HepG2 (cell line): ENCODE data around the gene C1QTNF5. TPM values are rescaled to one million over a fixed set of nuclear protein-coding genes. Genes with fewer than 3 reads are reported as not detected.

ENCODE experiments used
- CSRNP2 ChIP-seq: sonication (generic); formaldehyde crosslinking; conservative IDR thresholded peaks from 2 replicates; pipeline ENCODE4 v1.8.0; 2022; ENCODE audit warnings: low read depth, missing genetic modification reagents
- ERF ChIP-seq: IDR thresholded peaks from 2 replicates; pipeline ENCODE4 v1.6.1; 2018; ENCODE audit warnings: missing biosample characterization, missing genetic modification reagents
- FOXM1 ChIP-seq: sonication (generic); formaldehyde crosslinking; IDR thresholded peaks from 2 replicates; pipeline ENCODE4 v1.5.0; 2020; ENCODE audit warnings: missing genetic modification reagents
- HMG20B ChIP-seq: conservative IDR thresholded peaks from 2 replicates; pipeline ENCODE4 v1.6.1; 2016; ENCODE audit warnings: missing genetic modification reagents, missing compliant biosample characterization
- HMGXB3 ChIP-seq: sonication (generic); formaldehyde crosslinking; IDR thresholded peaks from 2 replicates; pipeline ENCODE4 v1.4.0; 2020; ENCODE audit warnings: missing genetic modification reagents, borderline replicate concordance
- PHF20 ChIP-seq: sonication (generic); formaldehyde crosslinking; IDR thresholded peaks from 2 replicates; pipeline ENCODE4 v1.5.0; 2020; ENCODE audit warnings: mild to moderate bottlenecking, missing genetic modification reagents
- POLR2G ChIP-seq: fragments of 200-400 bp; formaldehyde crosslinking; IDR thresholded peaks from 2 replicates; pipeline ENCODE4 v1.6.1; 2018; ENCODE audit warnings: mild to moderate bottlenecking, low read depth, low read length, moderate library complexity
- SMAD3 ChIP-seq: sonication (generic); formaldehyde crosslinking; IDR thresholded peaks from 2 replicates; pipeline ENCODE4 v1.4.0; 2020; ENCODE audit warnings: missing genetic modification reagents
- ZC3H4 ChIP-seq: sonication (generic); formaldehyde crosslinking; IDR thresholded peaks from 2 replicates; pipeline ENCODE4 v1.4.0; 2020; ENCODE audit warnings: missing genetic modification reagents, borderline replicate concordance
- ZHX1 ChIP-seq: sonication (generic); formaldehyde crosslinking; IDR thresholded peaks from 2 replicates; pipeline ENCODE4 v1.8.1; 2022; ENCODE audit warnings: low read depth, mild to moderate bottlenecking, missing genetic modification reagents
- ZNF20 ChIP-seq: sonication (generic); formaldehyde crosslinking; IDR thresholded peaks from 2 replicates; pipeline ENCODE4 v1.4.0; 2020; ENCODE audit warnings: mild to moderate bottlenecking, moderate library complexity, missing genetic modification reagents
- ZNF264 ChIP-seq: sonication (generic); formaldehyde crosslinking; IDR thresholded peaks from 2 replicates; pipeline ENCODE4 v1.4.0; 2020; ENCODE audit warnings: missing genetic modification reagents
- ZNF343 ChIP-seq: sonication (generic); formaldehyde crosslinking; IDR thresholded peaks from 2 replicates; pipeline ENCODE4 v1.4.0; 2020; ENCODE audit warnings: mild to moderate bottlenecking, missing genetic modification reagents
- ZNF367 ChIP-seq: sonication (generic); formaldehyde crosslinking; IDR thresholded peaks from 2 replicates; pipeline ENCODE4 v1.4.0; 2020; ENCODE audit warnings: missing genetic modification reagents, borderline replicate concordance
- ZNF800 ChIP-seq: sonication (generic); formaldehyde crosslinking; IDR thresholded peaks from 2 replicates; pipeline ENCODE4 v1.4.0; 2020; ENCODE audit warnings: missing genetic modification reagents
- polyA plus RNA-seq, 8 experiments: library from polyadenylated mRNA; depleted of rRNA in 3 of 8; stranded (reverse) in 7 of 8; unstranded in 1 of 8; fragments of >200 nt; fragmentation: Illumina TruSeq in 4 of 8; extraction: Trizol in 4 of 8; gene quantifications; 2 replicates each; pipeline versions ENCODE4 v1.2.1 to v1.2.3, GENCODE V29; 2011 to 2016; ENCODE audit warnings: low read depth in 4 of 8, missing spikeins in 1 of 8, mixed read lengths in 1 of 8; ENCODE audit not compliant: insufficient read depth in 1 of 8
- total RNA-seq, 5 experiments: library from RNA; depleted of rRNA; stranded (reverse); fragments of >200 nt; fragmentation: Illumina TruSeq; extraction: Trizol; gene quantifications; 2 replicates each; pipeline ENCODE4 v1.2.3, GENCODE V29; 2016; ENCODE audit warnings: low read depth in 1 of 5

The C1QTNF5 gene
- total and polyA plus RNA-seq, 2 of the 13 experiments (the other 11 are each of a cell fraction or from before 2014, with no cell fraction given), result 0.86 to 1.2 TPM

- TF ChIP-seq ZHX1, result no peak
- TF ChIP-seq CSRNP2 (CRISPR knock-in tag), result no peak
- TF ChIP-seq ZNF367 (CRISPR knock-in tag), result no peak
- peak; percentile 58; the same call in 1 of the 2 replicates for TF ChIP-seq POLR2G
- peak; percentile 70; the same call in 1 of the 2 replicates for TF ChIP-seq SMAD3 (CRISPR knock-in tag)
- no peak for TF ChIP-seq ZC3H4 (CRISPR knock-in tag)
- peak; percentile 86 for TF ChIP-seq ZNF264 (CRISPR knock-in tag)
- TF ChIP-seq ZNF20, result no peak
- no peak for TF ChIP-seq ZNF343 (CRISPR knock-in tag)
- TF ChIP-seq HMGXB3, result peak; percentile 75; the same call in 1 of the 2 replicates
- peak; percentile 71; the same call in 1 of the 2 replicates for TF ChIP-seq ZNF800 (CRISPR knock-in tag)
- TF ChIP-seq FOXM1 (CRISPR knock-in tag), result no peak
- 0 out of 2 replicates have a peak, but pooled peaks have one; percentile 14 for TF ChIP-seq ERF (CRISPR knock-in tag)
- TF ChIP-seq PHF20 (CRISPR knock-in tag), result peak; percentile 17; the same call in 1 of the 2 replicates
- no peak for TF ChIP-seq HMG20B
These were observed 27.7 kb upstream of the C1QTNF5 start (continued) for GRCh38 chr11:119368121-119369034.
